ENCODE results near the gene ESYT2.
"Not testable (repeated sequence)": the region's sequence is repeated elsewhere in the genome, so short reads cannot be mapped to it uniquely, and the experiment has no call there.

ESYT2 gene

GRCh38 chr7:158856883-158857668 lies 27.8 kb upstream of the ESYT2 start:
- no peak for DNase-seq

GRCh38 chr7:158854681-158855081 lies 25.4 kb upstream of the ESYT2 start:
- DNase-seq, result no peak

- DNase-seq, result no peak
These were observed 21.3 kb upstream of the ESYT2 start for GRCh38 chr7:158850545-158851102.

GRCh38 chr7:158849768-158850544 lies 20.6 kb upstream of the ESYT2 start:
- no peak for DNase-seq

GRCh38 chr7:158849442-158849767 lies 20.1 kb upstream of the ESYT2 start:
- DNase-seq, result no peak

GRCh38 chr7:158847451-158847866 lies 18.1 kb upstream of the ESYT2 start:
- DNase-seq, result no peak

GRCh38 chr7:158846304-158846703 lies 17.0 kb upstream of the ESYT2 start:
- DNase-seq, result no peak

GRCh38 chr7:158843771-158844170 lies 14.5 kb upstream of the ESYT2 start:
- DNase-seq, result no peak

GRCh38 chr7:158842486-158842885 lies 13.2 kb upstream of the ESYT2 start:
- DNase-seq, result no peak

GRCh38 chr7:158840604-158841003 lies 11.3 kb upstream of the ESYT2 start:
- no peak for DNase-seq

GRCh38 chr7:158839177-158839576 lies 9.9 kb upstream of the ESYT2 start:
- DNase-seq, result not testable (repeated sequence)

- no peak for DNase-seq
These were observed 8.7 kb upstream of the ESYT2 start for GRCh38 chr7:158837790-158838637.

- DNase-seq, result no peak
These were observed 7.4 kb upstream of the ESYT2 start for GRCh38 chr7:158836692-158837091.

- DNase-seq, result no peak
These were observed 5.8 kb upstream of the ESYT2 start for GRCh38 chr7:158834878-158835784.

- DNase-seq, result no peak
These were observed 3.7 kb upstream of the ESYT2 start for GRCh38 chr7:158832994-158833393.

GRCh38 chr7:158831738-158832091 lies 2.4 kb upstream of the ESYT2 start:
- no peak for DNase-seq

- DNase-seq, result no peak
These were observed 958 bp upstream of the ESYT2 start for GRCh38 chr7:158830211-158830723.

- DNase-seq, result no peak
These were observed 328 bp downstream of the ESYT2 start for GRCh38 chr7:158829021-158829341.

GRCh38 chr7:158828133-158829020 lies 932 bp downstream of the ESYT2 start:
- DNase-seq, result no peak

- DNase-seq, result no peak
These were observed 1.7 kb downstream of the ESYT2 start for GRCh38 chr7:158827411-158828132.
